Measurements from ENCODE around the gene PRKN. TPM values are rescaled to one million over a fixed set of nuclear protein-coding genes. Genes with fewer than 3 reads are reported as not detected.

Gene PRKN
- total RNA-seq, 1 experiment from 2014 or later: 0.46 TPM

- no peaks in the 10 kb centered on the region for H3K9me3 ChIP-seq (ENCODE audit: control insufficient read depth, insufficient read depth, low read depth, low read length)
- ChIA-PET POLR2A (no interaction called here), CTCF (no interaction called here)
- H3K4me1 ChIP-seq (ENCODE audit: control insufficient read depth, insufficient read depth, low read length): no peaks in the 10 kb centered on the region
- H3K4me3 ChIP-seq (ENCODE audit: low read depth in 2 of 2, low read length in 2 of 2): no peak overlapping the region
- intact Hi-C loops (cut with micrococcal nuclease; ENCODE audit: unreplicated experiment) (no loop called here), in situ Hi-C loops (cut with HindIII; ENCODE audit: low pct_unique_long_range_greater_than_20kb, low sequenced_read_pairs) (no loop called here)
- H3K27me3 ChIP-seq (ENCODE audit: control insufficient read depth, insufficient read depth, low read length): peaks cover 2% of the 10 kb centered on the region; the same call in 1 of the 2 replicates
- BruUV-seq (replicated peaks): no TSS peak
- H3K27ac ChIP-seq (ENCODE audit: low read length): no peak overlapping the region
- DNase-seq (ENCODE audit: low read depth, low spot score) (no peak), ATAC-seq (no peak)
- TF ChIP-seq SIN3A (IDR thresholded peaks at IDR 0.05; ENCODE audit: borderline replicate concordance, insufficient read depth, low read depth, low read length) (no peak), POLR2AphosphoS5 (IDR thresholded peaks at IDR 0.05; ENCODE audit: low read depth, low read length) (no peak), TCF7L2 (IDR thresholded peaks at IDR 0.05; ENCODE audit: low read depth, low read length) (no peak), CTCF (IDR thresholded peaks at IDR 0.05) (no peak), REST (IDR thresholded peaks at IDR 0.05; ENCODE audit: insufficient read depth in 1 of 2, low read depth in 2 of 2, low read length in 1 of 2) (no peak)
- H3K36me3 ChIP-seq (ENCODE audit: control insufficient read depth, insufficient read depth, low read length): no peaks in the 10 kb centered on the region
Measured at GRCh38 chr6:161383951-161384350, 1343.6 kb downstream of the PRKN start.

GRCh38 chr6:161379834-161380582 lies 1347.6 kb downstream of the PRKN start:
- ChIA-PET CTCF (interaction anchor here (0.9 kb wide), 1 partner anchor 9 kb away, joined by 3 read pairs; no protein-coding TSS in a partner anchor), POLR2A (no interaction called here)
- BruUV-seq (replicated peaks): no TSS peak
- intact Hi-C loops (cut with micrococcal nuclease; ENCODE audit: unreplicated experiment) (no loop called here), in situ Hi-C loops (cut with HindIII; ENCODE audit: low pct_unique_long_range_greater_than_20kb, low sequenced_read_pairs) (no loop called here)
- TF ChIP-seq TCF7L2 (IDR thresholded peaks at IDR 0.05; ENCODE audit: low read depth, low read length) (no peak), REST (IDR thresholded peaks at IDR 0.05; ENCODE audit: insufficient read depth in 1 of 2, low read depth in 2 of 2, low read length in 1 of 2) (no peak), SIN3A (IDR thresholded peaks at IDR 0.05; ENCODE audit: borderline replicate concordance, insufficient read depth, low read depth, low read length) (no peak), POLR2AphosphoS5 (IDR thresholded peaks at IDR 0.05; ENCODE audit: low read depth, low read length) (no peak), CTCF (IDR thresholded peaks at IDR 0.05) (no peak)
- Histone ChIP-seq H3K27me3 (ENCODE audit: control insufficient read depth, insufficient read depth, low read length) (no peaks in the 10 kb centered on the region; the same call in 1 of the 2 replicates), H3K4me1 (ENCODE audit: control insufficient read depth, insufficient read depth, low read length) (peaks cover 5% of the 10 kb centered on the region; the same call in 1 of the 2 replicates), H3K27ac (ENCODE audit: low read length) (no peak overlapping the region), H3K36me3 (ENCODE audit: control insufficient read depth, insufficient read depth, low read length) (no peaks in the 10 kb centered on the region), H3K9me3 (ENCODE audit: control insufficient read depth, insufficient read depth, low read depth, low read length) (no peaks in the 10 kb centered on the region), H3K4me3 (ENCODE audit: low read depth in 2 of 2, low read length in 2 of 2) (no peak overlapping the region)
- ATAC-seq: no peak
- DNase-seq (ENCODE audit: low read depth, low spot score): no peak
